ENCODE results near the gene RAP2C. TPM values are rescaled to one million over a fixed set of nuclear protein-coding genes. Genes with fewer than 3 reads are reported as not detected.

The RAP2C gene
- total RNA-seq = 3.4 TPM

DNA sequence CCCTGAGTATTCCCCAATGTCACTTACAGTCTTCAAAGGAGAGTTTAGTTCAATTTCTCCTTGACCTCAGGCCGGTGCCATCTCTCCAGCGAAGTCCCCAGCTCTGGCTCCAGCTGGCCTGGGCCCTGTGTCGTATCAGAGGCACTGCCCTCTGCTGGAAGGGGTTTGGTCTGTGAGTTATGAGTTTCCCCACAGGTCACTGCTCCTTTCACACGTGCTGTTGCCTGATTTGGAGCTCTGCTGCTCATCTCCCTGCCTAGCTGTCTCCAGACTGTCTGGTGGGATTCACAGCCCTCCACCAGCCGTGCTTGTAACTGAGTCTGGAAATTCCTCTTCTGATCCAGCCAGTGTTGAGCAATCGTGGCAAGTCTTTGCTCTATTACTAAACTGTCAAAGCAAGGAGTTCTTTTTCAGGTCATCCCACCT lies at the start of gene RAP2C:
Gene RAP2C (minus strand): TSS at position 105 of the 426 bp plus-strand sequence. CDS start 2,179 bp downstream, outside the sequence.
- H3K27ac ChIP-seq = peak within 1 kb of the TSS; percentile 91 to 96
- TF ChIP-seq, protein P1, sequence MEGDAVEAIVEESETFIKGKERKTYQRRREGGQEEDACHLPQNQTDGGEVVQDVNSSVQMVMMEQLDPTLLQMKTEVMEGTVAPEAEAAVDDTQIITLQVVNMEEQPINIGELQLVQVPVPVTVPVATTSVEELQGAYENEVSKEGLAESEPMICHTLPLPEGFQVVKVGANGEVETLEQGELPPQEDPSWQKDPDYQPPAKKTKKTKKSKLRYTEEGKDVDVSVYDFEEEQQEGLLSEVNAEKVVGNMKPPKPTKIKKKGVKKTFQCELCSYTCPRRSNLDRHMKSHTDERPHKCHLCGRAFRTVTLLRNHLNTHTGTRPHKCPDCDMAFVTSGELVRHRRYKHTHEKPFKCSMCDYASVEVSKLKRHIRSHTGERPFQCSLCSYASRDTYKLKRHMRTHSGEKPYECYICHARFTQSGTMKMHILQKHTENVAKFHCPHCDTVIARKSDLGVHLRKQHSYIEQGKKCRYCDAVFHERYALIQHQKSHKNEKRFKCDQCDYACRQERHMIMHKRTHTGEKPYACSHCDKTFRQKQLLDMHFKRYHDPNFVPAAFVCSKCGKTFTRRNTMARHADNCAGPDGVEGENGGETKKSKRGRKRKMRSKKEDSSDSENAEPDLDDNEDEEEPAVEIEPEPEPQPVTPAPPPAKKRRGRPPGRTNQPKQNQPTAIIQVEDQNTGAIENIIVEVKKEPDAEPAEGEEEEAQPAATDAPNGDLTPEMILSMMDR (IDR thresholded peaks at IDR 0.05) = peak; percentile 38 to 59 (median 51)
- no peaks in the 10 kb centered on the region for H3K36me3 ChIP-seq
- intact Hi-C loops (cut with DNase I) = loop anchor here (2.0 to 10.0 kb wide), 5 partner anchors 127 to 1317 kb away; partner anchors contain the start of genes ENOX2, MBNL3 and STK26
- H3K9me3 ChIP-seq = no peaks in the 10 kb centered on the region
- DNase-seq (ENCODE audit: low spot score in 2 of 2) = peak; percentile 33 to 84
- no peaks in the 10 kb centered on the region for H3K27me3 ChIP-seq
- H3K4me1 ChIP-seq = peaks cover 0 to 6% of the 10 kb centered on the region in 2 donors
- H3K4me3 ChIP-seq = peak within 1 kb of the TSS; percentile 53 to 69

DNA sequence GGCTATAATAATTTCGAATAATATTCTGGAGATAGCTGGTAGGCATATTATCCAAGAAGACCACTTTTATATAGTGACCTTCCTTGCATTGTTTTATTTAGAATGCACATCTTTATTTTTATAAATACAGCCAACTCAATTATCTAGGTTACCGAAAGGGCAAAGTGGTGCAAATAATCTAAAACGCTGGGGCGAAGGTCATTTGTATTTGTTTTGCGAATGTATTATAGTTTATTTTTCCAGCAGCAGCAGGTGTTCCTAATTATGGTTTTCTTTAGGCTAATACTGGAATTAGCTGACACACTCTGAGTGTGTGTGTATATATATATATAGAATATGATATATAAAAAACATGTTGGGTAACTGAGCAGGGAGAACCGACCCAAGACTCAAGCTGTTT lies 48.1 kb upstream of the RAP2C start:
- Histone ChIP-seq H3K9me3 (no peaks in the 10 kb centered on the region), H3K27me3 (no peaks in the 10 kb centered on the region), H3K36me3 (no peaks in the 10 kb centered on the region), H3K4me1 (no peaks in the 10 kb centered on the region), H3K4me3 (no peak overlapping the region), H3K27ac (no peak overlapping the region)
- no peak for DNase-seq (ENCODE audit: low spot score in 2 of 2)
- TF ChIP-seq, protein P1 (IDR thresholded peaks at IDR 0.05) = no peak
- intact Hi-C loops (cut with DNase I) = no loop called here

DNA sequence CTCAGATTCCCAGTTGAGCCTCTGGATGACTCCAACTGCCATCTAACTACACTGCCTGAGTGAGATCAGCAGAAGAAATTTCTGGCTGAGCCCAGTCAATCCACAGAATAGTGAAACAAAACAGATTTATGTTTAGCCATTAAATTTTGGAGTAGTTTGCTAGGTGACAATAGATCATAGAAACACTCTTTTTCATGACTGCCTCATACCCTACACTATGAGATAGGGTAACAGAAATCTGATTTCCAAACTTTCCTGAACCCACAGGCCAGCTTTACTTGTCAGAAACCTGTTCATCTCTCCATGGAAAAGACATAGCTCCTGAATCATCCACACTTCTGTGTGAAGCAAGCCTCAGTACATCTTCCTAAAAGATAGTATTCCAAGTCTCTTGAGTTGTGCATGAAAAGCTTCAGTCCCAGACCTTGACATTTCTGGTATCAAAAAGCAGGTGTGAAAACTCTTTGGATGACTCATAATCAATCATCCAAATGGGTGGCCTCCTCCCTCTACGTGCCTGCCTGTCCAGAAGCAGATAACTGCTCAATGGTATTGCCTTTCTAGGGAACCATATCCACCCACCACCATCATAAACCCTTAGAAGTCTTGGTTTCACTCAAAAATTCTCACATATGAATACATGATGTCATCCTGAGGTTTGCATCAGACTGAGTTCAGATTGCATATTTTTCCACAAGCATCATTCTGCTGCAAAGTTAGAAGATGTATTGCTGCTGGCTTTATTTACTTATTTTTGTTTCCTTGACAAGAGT lies 47.5 kb upstream of the RAP2C start:
- no peaks in the 10 kb centered on the region for H3K9me3 ChIP-seq
- no peak overlapping the region for H3K4me3 ChIP-seq
- H3K36me3 ChIP-seq = no peaks in the 10 kb centered on the region
- DNase-seq (ENCODE audit: low spot score in 2 of 2) = no peak
- intact Hi-C loops (cut with DNase I) = no loop called here
- TF ChIP-seq, protein P1 (IDR thresholded peaks at IDR 0.05) = no peak
- H3K4me1 ChIP-seq = no peaks in the 10 kb centered on the region
- no peaks in the 10 kb centered on the region for H3K27me3 ChIP-seq
- H3K27ac ChIP-seq = no peak overlapping the region

DNA sequence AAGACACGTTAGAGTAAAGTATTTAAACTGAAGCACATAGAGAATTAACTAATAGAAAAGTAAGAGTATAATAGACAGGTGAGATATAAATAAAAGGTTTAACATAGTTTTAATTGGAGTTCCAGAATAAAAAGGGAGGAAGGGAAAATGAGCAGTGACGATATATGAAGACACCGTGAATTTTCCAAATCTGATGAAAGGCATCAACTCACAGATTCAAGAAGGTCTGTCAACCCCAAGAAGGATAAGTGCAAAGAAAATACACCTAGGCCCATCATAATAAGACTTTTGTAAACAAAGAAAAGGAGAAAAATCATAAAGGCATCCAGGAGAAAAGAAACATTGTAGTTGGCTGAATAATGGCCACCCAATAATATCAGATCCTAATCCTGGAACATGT lies 43.9 kb upstream of the RAP2C start:
- Histone ChIP-seq H3K9me3 (no peaks in the 10 kb centered on the region), H3K4me3 (no peak overlapping the region), H3K27me3 (no peaks in the 10 kb centered on the region), H3K36me3 (no peaks in the 10 kb centered on the region), H3K4me1 (no peaks in the 10 kb centered on the region), H3K27ac (no peak overlapping the region)
- no peak for DNase-seq (ENCODE audit: low spot score in 2 of 2)
- TF ChIP-seq, protein P1 (IDR thresholded peaks at IDR 0.05) = no peak
- intact Hi-C loops (cut with DNase I) = no loop called here

DNA sequence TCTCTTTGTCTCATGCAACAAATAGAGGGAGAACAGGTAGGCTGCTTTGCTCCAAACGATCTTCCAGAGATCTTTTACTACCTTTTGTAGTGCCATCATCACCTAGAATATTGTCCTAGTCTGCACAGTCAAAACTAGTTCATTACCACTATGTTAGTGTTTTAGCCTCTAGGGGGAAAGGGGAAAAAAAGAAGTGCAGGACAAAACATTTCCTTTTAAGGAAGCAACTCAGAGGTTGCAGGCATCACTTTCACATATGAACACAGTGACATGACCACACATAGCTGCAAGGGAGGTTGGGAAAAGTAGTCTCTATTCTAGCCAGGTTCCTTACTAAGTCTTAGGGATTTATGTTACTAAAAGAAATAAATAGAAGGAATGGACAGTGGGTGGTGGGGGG lies 39.3 kb upstream of the RAP2C start:
- intact Hi-C loops (cut with DNase I) = no loop called here

More for the DNA sequence above, 39.3 kb upstream of the RAP2C start:
- Histone ChIP-seq H3K36me3 (no peaks in the 10 kb centered on the region), H3K27me3 (no peaks in the 10 kb centered on the region), H3K4me3 (no peak overlapping the region), H3K9me3 (no peaks in the 10 kb centered on the region), H3K27ac (no peak overlapping the region), H3K4me1 (no peaks in the 10 kb centered on the region)
- no peak for DNase-seq (ENCODE audit: low spot score in 2 of 2)
- TF ChIP-seq, protein P1 (IDR thresholded peaks at IDR 0.05) = no peak

All from ascending aorta (tissue), 2 donors.